Activated CD4-positive, alpha-beta T cell treated with anti-CD3 and anti-CD28 coated beads, Interleukin-2, amount 50 U/mL, for 4 hours (primary cell): ENCODE data around the gene NRDE2.
"Not testable (repeated sequence)": the region's sequence is repeated elsewhere in the genome, so short reads cannot be mapped to it uniquely, and the experiment has no call there.

Experiments used
- DNase-seq, 2 experiments: peaks; one replicate each; pipeline ENCODE4 v3.0.0-alpha.2; 2020

NRDE2 gene

DNA sequence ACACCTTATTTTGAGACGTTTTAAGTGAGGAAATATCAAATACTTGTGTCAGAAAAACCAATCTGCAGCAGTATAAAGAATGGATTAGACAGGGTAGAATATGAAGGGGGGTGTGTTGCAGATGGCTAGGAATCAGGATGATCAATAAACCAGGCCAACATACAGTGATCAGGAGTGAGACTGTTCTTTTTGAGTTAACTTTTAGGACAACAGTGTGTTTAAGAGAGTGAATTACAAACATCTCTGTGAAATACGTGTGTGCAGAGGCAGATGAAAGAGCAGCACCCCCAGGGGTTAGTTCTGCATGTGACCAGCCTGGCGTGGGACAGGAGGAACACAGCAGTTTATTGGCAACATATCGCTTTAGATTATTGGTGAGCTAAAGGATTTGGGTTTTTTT lies 10.6 kb upstream of the NRDE2 start:
- DNase-seq, result no peak

- DNase-seq, result no peak
Observed at GRCh38 chr14:90341784-90342183, 10.0 kb upstream of the NRDE2 start.

DNA sequence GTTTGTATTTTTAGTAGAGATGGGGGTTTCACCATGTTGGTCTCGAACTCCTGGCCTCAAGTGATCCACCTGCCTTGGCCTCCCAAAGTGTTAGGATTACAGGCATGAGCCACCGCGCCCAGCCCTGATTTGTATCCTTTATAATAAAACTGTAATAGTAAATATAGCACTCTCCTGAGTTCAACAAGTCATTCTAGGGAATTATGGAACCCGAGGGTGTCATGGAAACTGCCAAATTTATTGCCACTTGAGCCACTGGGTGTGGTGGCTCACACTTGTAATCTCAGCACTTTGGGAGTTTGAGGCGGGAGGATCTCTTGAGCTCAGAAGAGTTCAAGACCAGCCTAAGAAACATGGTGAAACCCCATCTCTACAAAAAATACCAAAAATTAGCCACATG lies 9.5 kb upstream of the NRDE2 start:
- DNase-seq, result not testable (repeated sequence)

GRCh38 chr14:90336985-90337384 lies 5.2 kb upstream of the NRDE2 start:
- DNase-seq, result no peak

GRCh38 chr14:90336401-90336800 lies 4.7 kb upstream of the NRDE2 start:
- no peak for DNase-seq

GRCh38 chr14:90332271-90332584 lies 487 bp upstream of the NRDE2 start:
- no peak for DNase-seq

GRCh38 chr14:90330203-90331196 lies 1.2 kb downstream of the NRDE2 start:
- DNase-seq, result no peak

DNA sequence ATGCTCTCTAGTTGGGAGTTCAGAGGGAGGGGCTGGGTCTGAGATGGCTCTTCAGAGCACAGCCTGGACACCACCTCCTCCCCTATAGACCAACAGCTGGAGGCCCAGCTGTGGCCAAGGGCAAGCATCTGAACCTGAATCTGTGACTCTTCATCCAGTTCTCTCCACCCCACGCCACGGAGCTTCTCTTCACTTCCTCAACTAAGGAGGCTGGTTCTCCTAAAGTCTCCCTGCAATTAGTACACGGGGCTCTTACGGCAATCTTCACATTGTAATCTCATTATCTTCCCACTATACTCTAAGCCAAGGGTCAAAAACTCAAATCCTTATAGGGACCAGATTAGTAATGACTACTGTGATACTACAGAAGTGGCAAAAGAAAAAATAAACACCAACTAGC lies 9.8 kb downstream of the NRDE2 start:
- no peak for DNase-seq

DNA sequence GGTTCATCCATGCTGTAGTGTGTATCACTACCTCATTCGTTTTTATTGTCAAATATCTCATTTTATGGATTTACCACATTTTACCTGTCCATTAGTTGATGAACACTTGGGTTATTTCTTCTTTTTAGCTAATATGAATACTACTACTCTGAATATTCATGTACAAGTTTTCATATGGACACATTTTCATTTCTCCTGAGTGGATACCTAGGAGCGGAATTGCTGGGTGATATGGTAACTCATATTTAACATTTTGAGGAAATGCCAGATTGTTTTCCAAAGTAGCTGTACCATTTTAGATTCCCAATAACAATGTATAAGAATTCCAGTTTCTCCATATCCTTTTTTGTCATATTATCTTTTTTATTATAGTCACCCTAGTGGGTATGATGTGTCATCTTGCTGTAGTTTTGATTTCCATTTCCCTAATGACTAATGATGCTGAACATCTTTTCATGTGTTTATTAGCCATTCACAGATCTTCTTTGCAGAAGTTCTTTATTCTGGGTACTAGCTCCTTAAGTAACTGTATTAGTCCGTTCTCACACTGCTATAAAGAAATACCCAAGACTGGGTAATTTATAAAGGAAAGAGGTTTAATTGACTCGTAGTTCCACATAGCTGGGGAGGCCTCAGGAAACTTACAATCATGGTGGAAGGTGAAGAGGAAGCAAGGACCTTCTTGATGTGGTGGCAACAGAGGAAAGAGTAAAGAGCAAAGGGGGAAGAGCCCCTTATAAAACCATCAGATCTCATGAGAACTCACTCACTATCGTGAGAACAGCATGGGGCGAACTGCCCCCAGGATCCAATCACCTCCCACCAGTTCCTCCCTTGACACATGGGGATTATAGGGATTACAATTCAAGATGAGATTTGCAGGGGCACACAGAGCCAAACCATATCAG lies 11.9 kb downstream of the NRDE2 start:
- no peak for DNase-seq

GRCh38 chr14:90319173-90319572 lies 12.6 kb downstream of the NRDE2 start:
- DNase-seq, result no peak

- no peak for DNase-seq
Observed at GRCh38 chr14:90318016-90318415, 13.7 kb downstream of the NRDE2 start.

DNA sequence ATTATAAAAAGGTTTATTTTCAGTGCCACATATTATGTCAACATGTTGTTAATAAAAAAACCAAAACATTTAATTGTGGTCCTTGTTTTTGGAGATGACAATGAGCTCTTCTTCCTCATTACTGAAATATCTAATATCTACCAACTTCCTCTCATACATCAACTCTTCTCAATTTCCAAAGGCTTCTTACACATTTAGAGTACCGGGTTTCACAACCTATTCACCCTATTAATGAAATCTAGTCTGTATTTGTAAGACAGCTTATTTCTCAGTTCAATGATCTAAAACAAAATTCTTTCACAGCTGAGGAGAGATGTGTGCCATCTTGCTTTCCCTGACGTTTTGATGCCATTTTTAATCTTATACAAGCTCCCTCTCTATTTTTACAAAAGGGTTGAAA lies 14.5 kb downstream of the NRDE2 start:
- no peak for DNase-seq

DNA sequence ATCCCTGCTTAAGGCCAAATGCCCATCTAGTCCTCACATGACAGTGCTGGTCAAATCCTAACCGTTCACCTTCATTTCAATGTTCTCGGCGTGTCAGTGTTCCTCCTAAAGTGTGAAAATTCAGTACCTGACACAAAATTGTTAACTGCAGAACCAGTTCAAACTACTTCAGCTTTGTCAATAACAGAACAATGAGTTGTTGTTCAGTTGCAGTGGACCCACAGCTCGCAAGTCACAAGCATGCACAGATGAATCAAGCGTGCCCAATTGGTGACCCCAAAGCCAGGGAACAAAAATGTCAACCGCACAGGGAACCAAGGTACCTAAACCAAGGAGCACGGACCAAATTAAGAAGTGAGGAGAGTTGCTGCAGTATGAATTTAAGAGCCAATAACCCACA lies 23.2 kb downstream of the NRDE2 start:
- DNase-seq, result no peak

DNA sequence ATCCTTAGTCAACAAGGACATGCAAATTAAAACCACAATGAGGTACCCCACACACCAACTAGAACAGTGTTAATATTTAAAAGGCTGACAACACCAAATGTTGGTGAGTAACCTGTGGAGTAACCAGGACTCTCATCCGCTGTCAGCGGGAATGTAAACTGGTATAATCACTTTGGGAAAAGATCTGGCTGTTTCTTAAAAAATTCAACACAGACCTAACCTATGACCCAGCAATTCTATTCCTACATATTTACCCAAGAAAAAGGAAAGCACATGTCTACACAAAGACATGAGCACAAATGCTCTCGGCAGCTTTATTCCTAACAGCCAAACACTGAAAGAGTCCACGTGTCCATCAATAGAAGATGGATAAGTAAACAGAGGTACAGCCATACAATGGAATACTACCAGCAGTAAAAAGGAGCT lies 26.6 kb downstream of the NRDE2 start:
- DNase-seq, result no peak

- DNase-seq, result no peak
Observed at GRCh38 chr14:90304502-90304901, 27.2 kb downstream of the NRDE2 start.

DNA sequence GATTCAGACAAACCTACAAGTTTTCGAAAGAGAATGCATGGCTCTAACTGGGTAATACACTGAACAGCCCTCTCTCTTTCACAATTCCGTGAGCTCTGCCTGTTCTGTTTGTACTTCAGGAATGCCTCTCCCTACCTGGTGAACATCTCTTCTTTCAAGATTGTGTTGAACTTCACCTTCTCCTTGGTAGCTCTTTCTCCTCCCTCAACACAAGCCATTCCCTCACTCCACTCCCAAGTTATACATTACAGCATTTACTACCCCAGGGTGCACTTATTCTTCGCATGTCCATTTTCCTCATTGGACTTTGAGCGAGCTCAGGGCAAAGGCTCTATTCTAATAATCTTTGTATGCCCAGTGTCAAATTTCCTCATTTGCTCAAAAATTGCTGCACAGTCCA lies 28.3 kb downstream of the NRDE2 start:
- DNase-seq, result no peak

GRCh38 chr14:90302529-90303303 lies 29.0 kb downstream of the NRDE2 start:
- no peak for DNase-seq

DNA sequence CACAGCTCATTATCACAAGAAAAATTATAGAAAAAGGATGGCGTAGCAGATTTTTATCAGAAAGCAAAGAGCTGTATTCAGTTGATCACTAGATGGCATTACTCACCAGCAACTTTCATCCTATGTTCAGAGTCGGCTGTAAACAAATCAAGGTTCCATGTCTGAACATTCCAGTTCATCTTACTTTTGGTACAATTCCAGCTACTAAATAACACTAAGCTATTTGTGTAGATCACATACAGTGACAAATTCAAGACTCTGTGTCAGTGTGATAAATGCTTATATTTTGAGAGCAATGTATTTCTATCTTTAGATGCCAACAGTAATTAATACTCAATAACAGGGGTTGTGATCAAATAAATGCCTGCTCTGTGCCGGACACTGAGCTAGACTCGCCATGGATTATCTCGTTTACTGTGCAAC lies 30.1 kb downstream of the NRDE2 start:
- no peak for DNase-seq

DNA sequence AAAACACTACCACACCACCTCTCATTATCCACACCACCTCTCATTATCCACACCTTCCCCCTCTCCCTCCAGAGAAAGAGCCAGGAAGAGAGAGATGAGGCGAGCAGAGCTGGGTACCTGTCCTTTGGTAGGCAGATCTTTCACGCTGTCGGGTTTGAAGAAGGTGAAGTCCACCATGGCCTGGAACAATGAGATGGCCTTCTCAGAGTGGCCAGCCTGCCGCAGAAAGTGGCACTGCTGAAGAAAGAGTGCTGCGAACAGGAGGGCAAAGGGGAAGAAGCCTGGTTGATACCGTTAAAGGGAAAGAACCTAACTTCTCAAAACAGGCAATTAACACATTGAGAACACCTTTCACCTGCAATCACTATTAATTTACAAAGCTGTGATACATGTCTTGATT lies 30.6 kb downstream of the NRDE2 start:
- no peak for DNase-seq

DNA sequence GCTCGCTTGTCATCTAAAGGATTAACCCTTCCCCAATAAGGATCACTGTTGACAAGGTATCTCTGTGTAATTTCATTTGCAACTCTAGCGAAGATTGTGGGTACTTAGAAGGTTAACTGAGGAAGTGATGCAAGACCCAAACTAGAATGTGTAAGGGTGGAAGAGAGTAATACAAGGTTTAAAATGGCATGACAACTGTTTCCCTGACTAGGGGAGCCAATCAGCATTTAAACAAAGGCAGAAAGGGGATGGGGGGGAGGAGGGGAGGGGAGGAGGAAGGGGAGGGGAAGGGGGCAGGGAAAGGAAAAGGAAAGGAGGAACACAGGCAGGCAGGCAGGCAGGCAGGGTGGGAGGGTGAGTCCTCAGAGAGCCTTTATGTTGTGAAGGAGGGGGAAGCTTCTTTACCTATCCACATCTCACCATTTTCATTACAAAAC lies 31.1 kb downstream of the NRDE2 start:
- DNase-seq, result no peak

DNA sequence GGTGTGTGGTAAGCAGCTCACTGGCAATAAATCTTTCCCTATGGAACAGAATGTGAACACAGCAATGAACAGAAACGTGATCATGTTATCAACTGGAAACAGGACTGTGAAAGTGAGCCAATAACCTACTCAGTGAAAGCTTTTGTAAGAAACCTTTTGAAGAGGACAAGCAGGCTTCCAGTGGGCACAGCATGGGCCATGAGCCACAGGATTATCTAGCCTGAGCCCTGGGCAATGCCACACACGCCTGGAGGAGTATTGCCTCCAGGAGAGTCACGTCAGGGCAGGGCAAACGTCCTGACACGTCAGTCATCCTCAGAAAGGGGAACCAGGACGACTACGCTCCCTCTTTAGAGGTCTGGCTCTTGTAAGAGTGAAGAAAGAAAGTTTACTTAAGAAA lies 32.3 kb downstream of the NRDE2 start:
- no peak for DNase-seq

- DNase-seq, result no peak
Observed at GRCh38 chr14:90297876-90298629, 33.7 kb downstream of the NRDE2 start.
